ENCODE results near the gene ZBTB44.
"Not testable (repeated sequence)": the region's sequence is repeated elsewhere in the genome, so short reads cannot be mapped to it uniquely, and the experiment has no call there.

DNA sequence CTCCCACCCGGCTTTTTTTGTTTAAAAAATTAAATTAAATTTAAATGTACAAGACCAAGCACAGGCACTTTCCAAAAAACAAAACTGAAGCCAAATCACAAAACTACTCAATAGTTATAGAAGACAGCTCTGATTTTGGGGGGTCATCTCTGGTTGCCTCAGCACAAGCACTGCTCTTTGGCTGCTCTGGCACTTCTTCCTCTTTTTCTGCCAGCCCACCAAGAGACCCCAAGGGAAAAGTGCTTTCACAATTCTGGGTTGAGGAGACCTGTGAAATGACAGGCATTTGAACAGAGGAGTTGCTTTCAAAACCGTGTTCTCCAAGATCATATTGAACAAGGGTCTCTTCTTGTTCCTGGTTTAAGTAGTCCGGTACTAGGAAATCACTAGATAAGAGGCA is 80.8 kb downstream of the ZBTB44 start:
- TF ChIP-seq, protein P1, sequence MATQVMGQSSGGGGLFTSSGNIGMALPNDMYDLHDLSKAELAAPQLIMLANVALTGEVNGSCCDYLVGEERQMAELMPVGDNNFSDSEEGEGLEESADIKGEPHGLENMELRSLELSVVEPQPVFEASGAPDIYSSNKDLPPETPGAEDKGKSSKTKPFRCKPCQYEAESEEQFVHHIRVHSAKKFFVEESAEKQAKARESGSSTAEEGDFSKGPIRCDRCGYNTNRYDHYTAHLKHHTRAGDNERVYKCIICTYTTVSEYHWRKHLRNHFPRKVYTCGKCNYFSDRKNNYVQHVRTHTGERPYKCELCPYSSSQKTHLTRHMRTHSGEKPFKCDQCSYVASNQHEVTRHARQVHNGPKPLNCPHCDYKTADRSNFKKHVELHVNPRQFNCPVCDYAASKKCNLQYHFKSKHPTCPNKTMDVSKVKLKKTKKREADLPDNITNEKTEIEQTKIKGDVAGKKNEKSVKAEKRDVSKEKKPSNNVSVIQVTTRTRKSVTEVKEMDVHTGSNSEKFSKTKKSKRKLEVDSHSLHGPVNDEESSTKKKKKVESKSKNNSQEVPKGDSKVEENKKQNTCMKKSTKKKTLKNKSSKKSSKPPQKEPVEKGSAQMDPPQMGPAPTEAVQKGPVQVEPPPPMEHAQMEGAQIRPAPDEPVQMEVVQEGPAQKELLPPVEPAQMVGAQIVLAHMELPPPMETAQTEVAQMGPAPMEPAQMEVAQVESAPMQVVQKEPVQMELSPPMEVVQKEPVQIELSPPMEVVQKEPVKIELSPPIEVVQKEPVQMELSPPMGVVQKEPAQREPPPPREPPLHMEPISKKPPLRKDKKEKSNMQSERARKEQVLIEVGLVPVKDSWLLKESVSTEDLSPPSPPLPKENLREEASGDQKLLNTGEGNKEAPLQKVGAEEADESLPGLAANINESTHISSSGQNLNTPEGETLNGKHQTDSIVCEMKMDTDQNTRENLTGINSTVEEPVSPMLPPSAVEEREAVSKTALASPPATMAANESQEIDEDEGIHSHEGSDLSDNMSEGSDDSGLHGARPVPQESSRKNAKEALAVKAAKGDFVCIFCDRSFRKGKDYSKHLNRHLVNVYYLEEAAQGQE (IDR thresholded peaks at IDR 0.05; ENCODE audit: insufficient read depth in 1 of 2, low read depth in 2 of 2, low read length in 1 of 2), result not testable (repeated sequence)
- TF ChIP-seq CTCF (IDR thresholded peaks at IDR 0.05); POLR2AphosphoS5 (IDR thresholded peaks at IDR 0.05; ENCODE audit: low read depth, low read length); TCF7L2 (IDR thresholded peaks at IDR 0.05; ENCODE audit: low read depth, low read length); SIN3A (IDR thresholded peaks at IDR 0.05; ENCODE audit: borderline replicate concordance, insufficient read depth, low read depth, low read length): not testable (repeated sequence)
